GM21423 (cell line): ENCODE results near the gene MCC.

ENCODE experiments used
- ATAC-seq: cut with Tn5 transposase; IDR thresholded peaks from one replicate; pipeline ENCODE4 v1.9.1; 2021; ENCODE audit warnings: mild to moderate bottlenecking, moderate library complexity; ENCODE audit not compliant: unreplicated experiment

Gene MCC

DNA sequence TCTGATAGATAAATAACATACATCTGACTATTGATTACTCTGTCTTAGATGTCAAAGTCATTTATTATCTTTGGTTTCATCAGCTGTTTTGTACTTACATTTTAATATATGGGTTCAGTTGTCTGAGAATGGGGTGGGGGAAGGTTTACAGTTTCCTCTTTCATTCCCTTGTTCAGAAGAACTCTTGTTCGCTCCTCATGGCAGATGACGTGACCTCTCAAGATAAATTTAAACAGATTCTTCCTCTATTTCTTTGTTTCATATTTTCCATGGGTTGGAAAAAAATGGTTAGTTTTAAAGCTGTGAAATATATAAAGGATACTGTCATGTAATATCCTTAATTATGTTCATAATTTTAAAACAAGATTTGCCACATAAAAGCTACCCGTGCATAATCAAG is 114.8 kb downstream of the MCC start:
- no peak for ATAC-seq

DNA sequence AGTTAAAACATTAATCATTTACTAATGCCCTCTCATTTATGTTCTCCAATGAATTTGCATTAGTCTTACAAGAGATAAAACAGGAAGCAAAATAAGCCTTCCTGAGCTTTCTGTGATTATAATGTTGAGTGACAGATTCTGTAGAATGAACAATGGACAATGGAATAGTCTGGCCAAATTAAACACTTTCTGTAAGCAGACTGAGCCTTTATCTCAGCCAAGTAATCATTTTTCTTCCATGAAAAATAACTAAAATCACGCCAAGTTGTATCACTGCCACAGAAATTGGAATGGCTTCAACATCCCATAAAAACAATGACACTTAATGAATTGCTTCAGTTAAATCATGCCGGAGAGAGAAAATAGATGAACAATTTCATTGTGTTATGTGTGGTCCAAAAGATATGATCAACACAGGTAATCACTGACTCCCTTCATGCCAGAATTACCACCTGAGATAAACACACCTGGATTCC is 116.5 kb downstream of the MCC start:
- no peak for ATAC-seq

DNA sequence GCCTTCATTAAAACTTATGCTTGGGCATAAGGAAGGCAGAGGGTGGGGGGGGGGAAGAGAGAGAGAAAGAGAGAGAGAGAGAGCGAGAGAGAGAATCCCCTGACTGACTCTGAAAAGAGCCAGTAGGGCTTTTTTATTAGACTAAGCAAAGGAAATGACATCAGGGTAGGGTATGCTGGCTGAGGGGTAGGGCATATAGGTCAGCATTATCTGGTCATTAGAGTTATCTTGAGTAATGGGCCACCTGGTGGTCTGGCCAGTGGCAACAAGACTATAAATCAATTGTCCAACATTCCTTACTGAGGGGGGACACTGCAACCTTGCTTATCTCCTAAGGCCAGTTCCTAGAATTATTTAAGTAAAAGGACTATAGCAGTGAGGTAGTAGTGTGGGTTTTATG is 120.7 kb downstream of the MCC start:
- ATAC-seq: no peak

DNA sequence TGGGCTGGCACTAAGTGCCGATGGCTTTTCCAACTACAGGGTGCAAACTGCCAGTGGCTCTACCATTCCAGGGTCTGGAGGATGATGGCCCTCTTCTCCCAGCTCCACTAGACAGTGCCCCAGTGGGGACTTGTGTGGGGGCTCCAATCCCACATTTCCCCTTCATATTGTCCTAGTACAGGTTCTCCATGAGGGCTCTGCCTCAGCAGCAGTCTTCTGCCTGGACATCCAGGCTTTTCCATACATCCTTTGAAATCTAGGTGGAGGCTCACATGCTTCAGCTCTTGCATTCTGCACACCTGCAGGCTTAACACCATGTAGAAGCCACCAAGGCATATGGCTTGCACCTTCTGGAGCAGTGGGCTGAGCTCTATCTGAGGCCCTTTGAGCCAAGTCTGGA is 123.8 kb downstream of the MCC start:
- no peak for ATAC-seq

DNA sequence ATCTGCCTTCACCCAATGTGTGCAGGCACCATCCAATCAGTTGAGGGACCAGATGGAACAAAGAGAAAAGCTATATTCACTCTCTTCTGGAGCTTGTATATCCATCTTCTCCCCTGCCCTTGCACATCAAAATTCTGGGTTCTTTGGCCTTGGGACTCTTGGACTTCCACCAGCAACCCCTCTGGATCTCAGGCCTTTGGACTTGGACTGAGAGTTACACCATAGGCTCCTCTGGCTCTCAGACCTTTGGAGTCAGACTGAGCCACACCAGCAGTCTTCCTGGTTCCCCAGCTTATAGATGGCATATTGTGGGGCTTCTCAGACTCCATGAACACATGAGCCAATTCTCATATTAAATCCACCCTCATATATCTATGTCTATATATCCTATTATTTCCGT is 126.6 kb downstream of the MCC start:
- ATAC-seq: no peak

DNA sequence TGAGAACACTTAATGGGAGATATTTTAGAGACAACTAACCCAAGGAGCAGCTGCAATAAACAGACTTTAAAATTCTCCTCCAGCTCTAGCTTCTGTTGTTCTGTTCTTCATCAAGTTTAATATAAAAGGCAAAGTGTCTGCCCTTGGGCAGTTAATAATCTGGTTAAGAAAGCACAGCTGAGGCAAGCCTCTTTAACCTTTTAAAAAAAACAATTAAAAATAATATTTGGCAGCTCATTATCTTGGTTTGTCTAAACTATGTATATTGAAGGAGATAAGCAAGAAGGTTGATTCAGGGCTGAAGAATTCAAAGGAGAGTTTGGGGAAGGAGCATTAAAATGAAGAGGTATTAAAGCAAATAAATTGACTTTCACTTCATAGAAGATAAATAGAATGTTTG is 128.8 kb downstream of the MCC start:
- no peak for ATAC-seq

DNA sequence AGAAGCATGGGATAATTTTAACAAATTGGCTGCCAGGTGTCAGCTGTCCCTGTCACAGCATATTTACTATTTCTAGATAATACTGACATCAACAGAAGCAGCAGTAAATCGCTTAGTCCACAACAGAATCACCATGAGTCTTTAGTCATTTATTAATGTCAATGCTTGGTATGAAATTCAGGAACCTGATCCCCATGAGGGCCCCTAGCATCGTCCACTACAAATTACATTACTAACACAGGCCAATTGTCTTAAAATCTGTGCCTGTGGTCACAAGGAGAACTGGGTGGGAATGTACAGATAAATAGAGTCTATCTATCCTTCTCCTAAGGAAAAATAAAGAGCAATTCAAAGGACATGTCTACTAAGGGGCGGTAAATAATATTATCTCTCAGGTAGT is 129.6 kb downstream of the MCC start:
- ATAC-seq: no peak

DNA sequence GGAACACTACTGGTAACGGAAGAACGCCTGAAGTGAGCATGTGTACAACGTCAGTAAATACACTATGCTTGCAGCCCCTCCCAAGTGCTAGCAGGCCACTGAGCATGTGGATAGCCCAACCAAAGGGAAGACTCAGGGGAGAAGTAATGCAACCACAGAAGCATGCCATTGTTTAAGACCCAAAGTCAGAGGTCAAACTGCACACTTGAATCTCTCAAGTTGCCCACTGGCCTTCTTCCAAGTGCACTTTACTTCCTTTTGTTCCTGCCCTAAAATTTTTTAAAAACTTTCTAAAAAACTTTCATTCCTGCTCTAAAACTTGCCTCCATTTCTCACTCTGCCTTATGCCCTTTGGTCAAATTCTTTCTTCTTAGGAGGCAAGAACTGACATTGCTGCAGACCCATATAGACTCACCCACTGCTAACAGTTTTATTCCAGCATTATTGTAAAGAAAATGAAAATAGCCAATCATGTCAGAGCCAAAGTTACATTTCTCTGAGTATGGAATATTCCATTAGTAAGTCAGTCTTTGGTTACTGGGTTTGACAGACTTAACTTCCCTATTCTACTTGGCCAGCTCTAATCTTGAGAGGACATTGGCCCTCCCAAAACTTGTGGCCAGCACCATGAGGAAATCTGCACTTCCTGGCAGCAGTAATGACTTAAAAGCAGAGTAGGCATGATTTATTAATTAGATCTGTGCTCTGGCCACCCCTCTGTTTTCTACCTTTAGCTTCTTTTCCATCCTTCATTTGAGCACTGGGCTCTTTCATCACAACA is 130.4 kb downstream of the MCC start:
- no peak for ATAC-seq

DNA sequence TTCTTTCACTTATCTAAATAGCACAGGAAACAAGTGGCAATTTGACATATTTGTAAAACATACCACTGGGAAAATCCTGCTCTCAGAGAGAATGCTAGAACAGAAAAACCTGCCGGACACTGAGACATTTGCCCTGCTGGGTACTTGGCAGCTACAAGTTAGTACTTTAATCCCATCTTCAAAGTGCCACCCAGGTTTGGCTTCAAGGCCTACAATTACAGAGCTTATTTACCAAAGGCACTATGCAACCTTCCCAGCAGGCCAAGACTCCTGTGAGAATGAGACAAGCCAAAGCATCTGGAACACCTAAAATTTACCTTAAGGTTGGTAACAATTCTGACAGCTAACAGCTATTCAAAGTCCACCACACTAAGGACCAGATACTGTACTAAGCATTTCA is 131.8 kb downstream of the MCC start:
- ATAC-seq: no peak

DNA sequence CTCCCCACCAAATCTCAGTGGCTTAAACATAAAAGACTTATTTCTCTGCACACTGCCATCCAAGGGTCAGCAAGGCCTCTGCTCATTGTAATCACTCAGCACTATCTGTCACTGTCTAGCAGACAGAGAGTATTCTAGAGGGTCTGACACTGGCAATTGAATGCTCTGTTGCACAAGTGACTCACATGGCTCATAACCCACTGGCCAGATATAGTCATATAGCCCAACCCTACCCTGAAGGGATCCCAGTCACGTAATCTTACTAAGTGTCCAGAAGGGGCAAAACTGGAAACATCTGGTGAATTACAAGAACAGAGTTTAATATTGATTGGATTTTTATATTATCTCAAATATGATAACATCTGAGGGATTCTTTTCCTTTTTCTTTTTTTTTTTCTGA is 134.2 kb downstream of the MCC start:
- no peak for ATAC-seq

DNA sequence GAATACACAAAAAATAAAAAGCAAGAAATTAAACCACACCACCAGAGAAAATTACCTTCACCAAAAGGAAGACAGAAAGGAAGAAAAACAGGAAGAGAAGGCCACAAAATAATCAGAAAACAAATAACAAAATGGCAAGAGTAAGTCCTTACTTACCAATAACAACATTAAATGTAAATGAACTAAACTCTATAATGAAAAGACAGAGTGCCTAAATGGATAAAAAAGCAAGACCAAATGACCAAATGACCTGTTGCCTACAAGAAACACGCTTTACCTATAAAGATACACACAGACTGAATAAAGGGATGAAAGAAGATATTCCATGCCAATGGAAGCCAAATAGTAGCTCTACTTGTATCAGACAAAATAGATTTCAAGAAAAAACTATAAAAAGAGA is 140.7 kb downstream of the MCC start:
- no peak for ATAC-seq

DNA sequence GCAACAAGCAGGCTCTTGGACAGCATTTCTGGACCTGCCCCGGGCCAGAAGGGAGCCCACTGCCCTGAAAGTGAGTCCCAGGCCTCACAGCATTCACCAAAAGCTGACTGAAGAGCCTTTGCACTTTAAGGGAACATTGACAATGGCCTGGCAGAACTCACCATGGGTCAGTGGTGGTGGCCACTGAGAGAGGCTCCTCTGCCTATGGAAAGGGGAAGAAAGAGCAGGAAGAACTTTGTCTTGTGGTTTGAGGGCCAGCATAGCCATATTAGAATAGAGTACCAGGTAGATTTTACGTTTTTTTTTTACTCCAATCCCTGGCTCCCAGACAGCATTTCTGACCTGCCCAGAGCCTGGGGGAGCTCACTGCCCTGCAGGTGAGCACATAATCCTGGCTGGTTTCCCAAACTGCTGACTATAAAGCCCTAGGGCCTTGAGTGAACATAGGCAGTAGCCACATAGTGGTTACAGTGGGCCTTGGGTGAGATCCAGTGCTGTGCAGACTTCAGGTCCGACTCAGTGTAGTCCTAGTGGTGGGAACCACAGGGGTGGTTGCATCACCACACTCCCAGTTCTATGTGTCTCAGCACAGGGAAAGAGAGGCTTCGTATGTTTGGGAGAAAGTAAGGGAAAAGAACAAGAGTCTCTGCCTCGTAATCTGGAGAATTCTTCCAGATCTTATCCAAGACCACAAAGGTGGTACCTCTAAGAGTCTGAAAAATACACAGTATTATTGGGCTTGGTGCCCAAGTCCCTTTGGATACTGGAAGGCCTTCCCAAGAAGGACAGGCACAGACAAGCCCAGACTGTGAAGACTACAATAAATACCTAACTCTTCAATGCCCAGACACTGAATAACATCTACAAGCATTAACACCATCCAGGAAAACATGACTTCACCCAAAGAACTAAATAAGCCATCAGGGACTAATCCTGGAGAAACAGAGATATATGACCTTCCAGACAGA is 143.0 kb downstream of the MCC start:
- ATAC-seq: no peak

DNA sequence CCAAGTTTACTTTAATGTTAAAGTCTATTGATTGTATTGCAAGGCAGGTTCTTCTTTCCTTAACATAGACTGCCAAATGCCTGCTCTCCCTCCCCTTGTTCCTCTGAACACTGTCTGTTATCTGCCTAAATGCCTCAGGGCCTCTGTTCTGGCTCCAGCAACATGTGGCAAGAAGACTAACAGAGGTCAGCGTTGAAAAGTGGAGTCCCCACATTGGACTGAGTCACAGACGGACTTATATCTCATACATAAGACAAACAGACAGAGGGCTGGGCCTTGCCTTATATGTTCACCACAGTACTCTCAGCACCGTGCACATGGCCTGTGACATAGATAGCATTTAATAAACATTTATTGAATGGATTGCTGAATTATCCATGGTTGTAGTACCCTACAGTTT is 144.9 kb downstream of the MCC start:
- ATAC-seq: no peak

DNA sequence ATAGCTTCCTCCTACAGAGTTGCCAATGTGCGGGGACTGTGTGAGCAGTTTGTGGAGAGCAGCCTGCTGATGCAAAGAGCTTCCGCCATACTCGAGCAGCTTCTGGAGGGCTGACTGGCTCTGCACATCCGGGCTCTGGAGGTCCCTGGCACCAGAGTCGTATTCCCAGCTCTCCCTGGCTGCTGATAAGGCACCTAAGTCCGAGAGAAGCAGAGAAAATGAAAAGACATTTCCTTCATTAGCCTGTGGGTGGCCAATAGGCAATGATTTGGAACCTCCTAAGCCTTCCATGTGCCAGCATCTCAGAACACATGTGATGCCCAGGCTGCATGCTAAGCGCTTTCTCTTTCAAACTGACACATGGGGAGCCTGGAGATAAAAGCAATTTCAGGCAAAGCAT is 147.7 kb downstream of the MCC start:
- no peak for ATAC-seq

DNA sequence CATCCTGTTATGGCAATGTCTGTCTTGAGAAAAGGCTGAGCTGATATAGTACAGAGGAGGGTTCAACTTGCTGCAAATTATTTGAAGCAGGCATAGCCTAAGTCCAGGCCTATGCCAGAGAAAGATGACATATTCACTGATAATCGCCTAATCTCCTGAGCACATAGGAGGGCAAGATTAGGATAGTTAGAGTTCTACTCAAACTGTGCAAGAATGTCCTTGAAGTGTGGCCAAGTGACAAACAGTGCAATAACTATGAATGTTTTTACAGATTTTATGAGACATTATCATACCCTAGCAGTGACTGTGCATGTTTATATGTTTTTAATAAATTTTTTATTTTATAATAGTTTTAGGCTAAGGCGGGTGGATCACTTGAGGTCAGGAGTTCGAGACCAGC is 149.6 kb downstream of the MCC start:
- no peak for ATAC-seq

DNA sequence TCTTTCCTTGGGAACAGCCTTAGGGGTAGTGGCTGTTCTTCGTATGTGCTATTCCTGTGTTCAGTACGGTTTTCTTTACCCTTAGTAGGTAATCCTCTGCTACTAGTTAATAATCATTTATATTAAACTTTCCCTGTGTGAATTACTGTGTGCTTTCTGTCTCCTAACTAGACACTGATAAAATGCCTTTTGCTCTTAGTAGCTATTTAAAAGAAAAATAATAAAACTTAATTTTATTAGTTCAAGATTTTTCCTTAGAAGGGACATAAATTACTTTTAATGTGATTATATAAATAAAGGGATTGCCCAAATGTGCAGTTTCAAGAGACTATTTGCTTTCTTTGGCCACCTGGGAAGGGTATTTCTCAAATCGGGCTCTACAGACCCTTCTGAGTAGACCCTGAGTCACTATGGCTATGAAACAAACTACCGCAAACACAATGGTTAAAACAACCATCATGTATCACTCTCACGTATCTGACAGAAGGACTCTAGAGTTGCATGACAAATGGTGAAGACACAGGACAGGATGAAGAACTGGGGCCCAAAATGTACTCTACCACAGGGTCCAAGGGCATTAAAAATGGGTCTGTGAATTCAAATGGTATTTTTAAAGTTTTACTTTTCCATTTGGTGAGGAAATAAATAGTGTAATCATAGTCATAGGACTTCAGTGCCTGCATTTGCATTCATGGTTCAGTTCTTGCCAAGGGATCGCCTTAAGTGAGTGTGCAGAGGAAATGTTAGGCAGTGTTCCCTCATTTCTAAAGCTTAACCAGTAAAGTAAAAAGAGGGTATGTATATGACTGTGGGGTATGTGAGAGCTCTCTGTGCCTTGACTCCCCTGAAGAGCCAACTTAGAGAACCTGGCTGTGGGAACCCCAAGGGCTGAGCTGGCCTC is 150.5 kb downstream of the MCC start:
- no peak for ATAC-seq

DNA sequence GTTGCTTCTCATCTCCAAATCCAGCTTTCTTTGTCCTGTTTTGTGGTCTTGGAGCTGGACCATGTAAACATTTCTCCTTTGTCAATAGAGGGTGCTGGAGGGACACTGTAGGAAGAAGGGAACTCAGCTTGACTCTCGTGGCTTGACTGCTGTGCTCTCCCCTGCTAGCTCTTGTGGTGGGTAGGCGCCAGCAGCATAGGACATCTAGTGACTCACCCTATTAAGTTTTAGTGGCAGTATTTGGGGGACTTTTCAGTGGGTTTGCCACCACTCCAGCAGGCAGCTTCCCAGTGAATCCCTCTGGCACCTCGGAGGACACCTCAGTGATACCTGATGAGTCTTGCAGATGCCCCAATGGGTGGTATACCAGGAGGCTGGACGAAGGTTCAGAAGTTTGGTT is 151.3 kb downstream of the MCC start:
- no peak for ATAC-seq

DNA sequence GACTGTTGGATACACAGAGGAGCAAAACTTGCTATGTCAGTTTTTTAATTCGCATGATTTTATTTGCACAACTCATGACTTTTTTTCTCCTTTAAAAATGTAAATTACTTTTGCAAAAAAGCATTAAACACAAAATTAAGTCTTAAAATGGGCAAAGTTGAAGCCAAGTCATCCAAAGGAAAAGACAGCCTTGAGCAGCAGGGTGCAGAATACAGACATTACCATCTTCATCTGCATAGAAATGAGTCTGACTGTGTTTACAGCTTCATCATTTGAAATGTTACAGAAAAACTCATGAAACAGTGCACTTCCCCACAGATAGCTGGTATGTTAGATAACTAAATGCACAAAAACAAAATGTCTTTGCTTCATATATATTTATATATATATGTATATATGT is 154.8 kb downstream of the MCC start:
- no peak for ATAC-seq

DNA sequence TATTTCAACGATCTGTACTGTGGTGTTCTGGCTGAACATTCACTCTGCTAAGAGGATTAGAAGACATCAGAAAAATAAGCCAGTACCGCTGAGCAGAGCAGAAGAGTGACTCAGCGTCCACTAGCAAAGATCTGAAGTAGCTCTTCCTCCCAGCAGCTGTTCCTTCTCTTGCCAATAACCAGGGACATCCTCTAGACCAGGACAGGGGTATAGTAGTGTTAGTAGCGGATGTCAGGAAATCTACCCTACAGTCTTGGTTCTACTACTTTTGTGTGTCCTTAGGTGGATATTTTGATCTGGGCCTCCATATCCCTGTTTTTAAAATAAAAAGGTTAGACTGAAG is 157.1 kb downstream of the MCC start:
- ATAC-seq: no peak

DNA sequence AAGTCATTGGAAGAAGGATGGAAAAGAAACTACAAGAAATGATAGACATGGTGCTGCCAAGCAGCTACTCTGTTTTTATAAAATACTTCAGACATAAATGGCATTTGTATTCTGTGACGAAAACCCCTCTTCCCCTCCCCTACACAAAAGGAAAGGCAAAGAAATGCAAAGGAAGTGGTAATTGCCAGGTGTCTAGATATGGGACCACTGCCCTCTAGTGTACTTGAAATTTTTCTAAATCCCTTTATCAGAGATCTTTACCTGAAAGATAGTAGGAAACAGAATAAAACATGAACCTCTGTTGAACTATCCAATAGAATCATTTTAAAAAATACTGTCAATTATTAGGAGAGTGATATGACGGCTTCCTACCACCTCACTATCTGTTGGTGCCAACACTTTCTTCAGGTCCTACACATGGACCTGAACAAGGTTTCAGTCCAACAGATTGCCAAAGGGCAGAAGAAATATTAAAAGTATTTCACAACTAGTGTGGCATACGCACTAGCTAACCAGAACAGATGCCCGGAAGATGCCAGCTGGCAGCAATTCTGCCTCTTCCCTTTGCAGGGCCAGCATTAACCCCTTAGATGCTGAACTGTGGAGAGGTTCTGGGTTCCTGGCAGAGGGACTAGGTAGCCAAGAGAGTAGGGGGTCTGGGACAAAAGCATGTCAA is 157.6 kb downstream of the MCC start:
- peak; percentile 88 for ATAC-seq

DNA sequence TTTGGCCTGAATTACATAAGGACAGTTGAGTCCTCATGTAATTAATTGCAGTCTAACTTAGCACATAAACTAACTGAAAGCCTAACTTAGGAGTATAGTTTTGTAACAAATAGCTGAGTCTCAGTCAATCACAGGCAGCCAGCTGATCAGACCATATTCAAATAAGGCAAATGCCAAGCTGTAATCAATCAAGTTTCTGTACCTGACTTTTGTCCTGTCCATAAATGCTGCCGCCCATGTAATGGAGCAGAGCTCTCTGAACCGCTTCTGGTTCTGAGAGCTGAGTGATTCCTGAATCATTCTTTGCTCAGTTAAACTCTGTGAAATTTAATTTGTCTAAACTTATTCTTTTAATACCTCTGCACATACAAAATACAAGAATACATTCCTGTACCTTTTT is 158.3 kb downstream of the MCC start:
- no peak for ATAC-seq
